Breast epithelium (tissue), 4 donors: ENCODE results near the gene NEO1. TPM values are rescaled to one million over a fixed set of nuclear protein-coding genes. Genes with fewer than 3 reads are reported as not detected.

ENCODE experiments used
- DNase-seq, 2 donors: peaks; one replicate each; pipeline ENCODE4 v3.0.0-alpha.2; 2019; ENCODE audit warnings: low spot score in 2 of 2
- H3K27ac ChIP-seq, 2 donors: fragments of 200-600 bp; sonication (generic) in 1 of 2; one replicate each; pipeline ENCODE4 v1.5.1; 2016 to 2019; ENCODE audit warnings: mild to moderate bottlenecking in 1 of 2
- H3K27me3 ChIP-seq, 2 donors: fragments of 200-600 bp; sonication (generic) in 1 of 2; one replicate each; pipeline versions ENCODE4 v1.5.1 to v1.6.0; 2017 to 2019; ENCODE audit warnings: control low read depth in 1 of 2, mild to moderate bottlenecking in 1 of 2
- H3K36me3 ChIP-seq: fragments of 200-600 bp; one replicate; pipeline ENCODE4 v1.5.1; 2019
- H3K4me1 ChIP-seq, 2 donors: fragments of 200-600 bp; sonication (generic); one replicate each; pipeline ENCODE4 v1.5.1; 2016 to 2019; ENCODE audit warnings: control low read depth in 1 of 2
- H3K4me3 ChIP-seq, 3 donors: fragments of 200-600 bp; sonication (generic); 1 replicate in 2 of 3; 2 replicates in 1 of 3; pipeline ENCODE4 v1.5.1; 2016 to 2019; ENCODE audit warnings: mild to moderate bottlenecking in 3 of 3, moderate library complexity in 2 of 3
- H3K9me3 ChIP-seq, 2 donors: fragments of 200-600 bp; sonication (generic) in 1 of 2; one replicate each; pipeline ENCODE4 v1.5.1; 2016 to 2019; ENCODE audit warnings: control low read depth in 1 of 2
- CTCF ChIP-seq, 3 donors: fragments of 450-650 bp; IDR thresholded peaks; one replicate each; pipeline ENCODE4 v1.5.1; 2016 to 2017; ENCODE audit warnings: antibody characterized with exemption in 3 of 3, mild to moderate bottlenecking in 3 of 3, moderate library complexity in 3 of 3
- POLR2A ChIP-seq: fragments of 450-650 bp; IDR thresholded peaks from one replicate; pipeline ENCODE4 v1.6.1; 2016; ENCODE audit warnings: antibody characterized with exemption, mild to moderate bottlenecking, moderate library complexity
- POLR2AphosphoS5 ChIP-seq, 3 donors: sonication (generic); formaldehyde crosslinking; IDR thresholded peaks; one replicate each; pipeline ENCODE4 v1.6.1; 2017; ENCODE audit warnings: antibody characterized with exemption in 3 of 3
- intact Hi-C: fragments of 100-400 bp; cut with DNase I; formaldehyde crosslinking; loops from one replicate; pipeline ENCODE4 v1.15.1; 2023; ENCODE audit warnings: low total_unique reads
- total RNA-seq, 3 donors: library from RNA; depleted of rRNA; stranded (reverse); fragments of >200 nt; gene quantifications; one replicate each; pipeline ENCODE4 v1.1.0, GENCODE V29; 2016

The NEO1 gene
- total RNA-seq, 3 donors from 2014 or later = 21.3 to 66.3 (median 27.5) TPM

- H3K4me3 ChIP-seq = no peak overlapping the region
- H3K36me3 ChIP-seq = no peaks in the 10 kb centered on the region
- intact Hi-C loops = no loop called here
- TF ChIP-seq POLR2AphosphoS5 (IDR thresholded peaks at IDR 0.05) (no peak), CTCF (IDR thresholded peaks at IDR 0.05) (no peak), POLR2A (no peak)
- no peaks in the 10 kb centered on the region for H3K9me3 ChIP-seq
- no peaks in the 10 kb centered on the region for H3K4me1 ChIP-seq
- no peak for DNase-seq
- H3K27me3 ChIP-seq = no peaks in the 10 kb centered on the region
- H3K27ac ChIP-seq = no peak overlapping the region
Measured at GRCh38 chr15:73246439-73246838, 194.2 kb downstream of the NEO1 start.

- H3K9me3 ChIP-seq = no peaks in the 10 kb centered on the region
- H3K27me3 ChIP-seq = no peaks in the 10 kb centered on the region
- H3K27ac ChIP-seq = no peak overlapping the region
- TF ChIP-seq POLR2AphosphoS5 (IDR thresholded peaks at IDR 0.05) (no peak), CTCF (IDR thresholded peaks at IDR 0.05) (no peak), POLR2A (no peak)
- H3K4me3 ChIP-seq = no peak overlapping the region
- intact Hi-C loops = no loop called here
- H3K36me3 ChIP-seq = no peaks in the 10 kb centered on the region
- no peaks in the 10 kb centered on the region for H3K4me1 ChIP-seq
- no peak for DNase-seq
Measured at GRCh38 chr15:73246898-73247297, 194.6 kb downstream of the NEO1 start.

- H3K27me3 ChIP-seq = no peaks in the 10 kb centered on the region
- no peak for TF ChIP-seq POLR2AphosphoS5 (IDR thresholded peaks at IDR 0.05)
- no peak for TF ChIP-seq POLR2A
- TF ChIP-seq CTCF (IDR thresholded peaks at IDR 0.05) = no peak
- H3K4me1 ChIP-seq = no peaks in the 10 kb centered on the region
- no peak overlapping the region for H3K27ac ChIP-seq
- no peak overlapping the region for H3K4me3 ChIP-seq
- no peak for DNase-seq
- intact Hi-C loops = no loop called here
- no peaks in the 10 kb centered on the region for H3K9me3 ChIP-seq
- no peaks in the 10 kb centered on the region for H3K36me3 ChIP-seq
Measured at GRCh38 chr15:73247331-73247730, 195.1 kb downstream of the NEO1 start.

- DNase-seq = no peak
- H3K4me3 ChIP-seq = no peak overlapping the region
- H3K36me3 ChIP-seq = no peaks in the 10 kb centered on the region
- no peak for TF ChIP-seq CTCF (IDR thresholded peaks at IDR 0.05)
- no peak overlapping the region for H3K27ac ChIP-seq
- H3K27me3 ChIP-seq = no peaks in the 10 kb centered on the region
- no peaks in the 10 kb centered on the region for H3K9me3 ChIP-seq
- intact Hi-C loops = no loop called here
- H3K4me1 ChIP-seq = no peaks in the 10 kb centered on the region
Measured at GRCh38 chr15:73249499-73249898, 197.2 kb downstream of the NEO1 start.

- Histone ChIP-seq H3K4me3 (no peak overlapping the region), H3K9me3 (no peaks in the 10 kb centered on the region), H3K36me3 (peaks cover 5% of the 10 kb centered on the region), H3K27ac (no peak overlapping the region), H3K4me1 (no peaks in the 10 kb centered on the region), H3K27me3 (no peaks in the 10 kb centered on the region)
- no peak for DNase-seq
- intact Hi-C loops = no loop called here
- no peak for TF ChIP-seq POLR2A
Measured at GRCh38 chr15:73254598-73254997, 202.3 kb downstream of the NEO1 start.
